HG03558 (cell line): Measurements from ENCODE around the gene ENTREP3.
"Not testable (repeated sequence)": the region's sequence is repeated elsewhere in the genome, so short reads cannot be mapped to it uniquely, and the experiment has no call there.

Experiments used
- ATAC-seq: cut with Tn5 transposase; IDR thresholded peaks from one replicate; pipeline ENCODE4 v1.9.1; 2021; ENCODE audit warnings: moderate number of reproducible peaks; ENCODE audit not compliant: unreplicated experiment; ENCODE audit errors: extremely low read depth

Gene ENTREP3

GRCh38 chr1:155254228-155254713 is 1.0 kb downstream of the ENTREP3 start:
- no peak for ATAC-seq

DNA sequence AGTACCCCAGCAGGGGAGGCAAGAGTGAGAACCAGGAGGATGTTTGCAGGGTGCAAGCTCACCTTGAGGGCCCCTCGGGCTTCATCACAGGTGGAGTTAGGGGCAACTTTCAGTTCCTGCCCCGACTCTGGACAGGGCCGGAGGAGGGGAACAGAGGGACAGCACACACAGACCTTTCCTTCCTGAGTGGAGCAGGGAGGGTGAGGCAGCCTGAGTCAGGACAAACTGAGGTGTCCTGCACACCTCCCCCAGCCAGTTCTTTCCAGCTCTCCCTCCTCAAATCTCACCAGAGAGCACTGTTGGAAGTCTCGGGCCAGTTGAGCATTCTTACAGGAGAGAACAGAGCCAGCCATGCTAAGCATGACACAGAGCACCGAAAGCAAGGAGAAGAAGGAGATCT is 1.5 kb downstream of the ENTREP3 start:
- no peak for ATAC-seq

- no peak for ATAC-seq
Measured at GRCh38 chr1:155253208-155253607, 2.1 kb downstream of the ENTREP3 start.

DNA sequence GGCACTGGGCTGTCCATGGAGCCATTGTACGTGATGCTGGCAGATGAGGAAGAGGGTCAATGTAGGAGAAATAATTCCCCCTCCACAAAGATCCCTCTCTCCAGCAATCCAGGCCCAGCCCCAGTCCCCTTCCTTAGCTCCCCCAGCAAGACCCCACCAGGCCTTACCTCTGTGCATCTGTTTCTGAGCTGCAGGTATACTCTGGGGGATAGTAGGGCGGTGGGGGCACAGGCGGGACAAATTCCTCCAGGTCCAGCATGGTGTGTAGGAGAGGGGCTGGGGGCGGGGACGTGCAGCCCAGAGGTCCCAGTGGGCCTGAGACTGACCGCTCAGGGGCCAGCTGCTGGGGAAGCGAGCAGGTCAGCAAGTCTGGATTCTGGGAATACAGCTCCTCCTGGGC is 3.7 kb downstream of the ENTREP3 start:
- no peak for ATAC-seq

DNA sequence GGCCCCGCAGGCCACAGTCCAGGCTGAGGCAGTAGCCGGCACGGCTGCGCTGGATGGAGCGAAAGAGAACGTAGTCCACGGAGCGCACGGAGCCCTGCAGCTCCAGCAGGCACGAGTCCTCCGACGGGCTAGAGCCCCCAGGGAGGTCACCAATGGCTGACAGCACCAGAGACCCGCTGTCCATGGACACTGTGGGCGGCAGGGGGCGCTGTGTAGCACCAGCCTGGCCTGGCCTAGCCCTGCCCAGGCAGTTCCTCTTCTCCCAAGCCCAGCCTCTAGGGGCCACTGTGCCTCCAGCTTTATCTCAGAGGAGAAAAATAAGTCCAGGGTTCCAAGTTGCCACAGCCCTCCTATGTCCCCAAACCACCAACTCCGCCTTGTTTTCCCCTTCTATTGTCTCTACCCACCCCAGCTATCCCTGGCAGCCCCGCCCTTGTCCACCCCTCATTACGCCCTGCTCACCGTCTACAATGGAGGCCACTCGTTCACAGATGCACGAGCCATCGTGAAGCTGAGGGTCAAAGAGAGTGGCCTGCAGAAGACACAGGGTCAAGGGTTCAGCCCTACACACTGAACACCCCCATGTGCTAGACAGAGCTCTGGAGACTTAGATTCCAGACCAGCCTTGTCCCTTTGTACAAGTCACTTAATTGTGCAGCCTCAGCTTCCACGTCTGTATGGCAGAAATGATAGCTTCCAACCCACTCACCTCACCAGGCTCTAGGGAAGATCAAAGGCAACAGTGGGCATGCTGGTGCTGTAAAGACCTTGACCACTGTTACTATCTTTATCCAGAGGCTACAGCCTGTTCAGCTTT is 4.4 kb downstream of the ENTREP3 start:
- ATAC-seq, result no peak

DNA sequence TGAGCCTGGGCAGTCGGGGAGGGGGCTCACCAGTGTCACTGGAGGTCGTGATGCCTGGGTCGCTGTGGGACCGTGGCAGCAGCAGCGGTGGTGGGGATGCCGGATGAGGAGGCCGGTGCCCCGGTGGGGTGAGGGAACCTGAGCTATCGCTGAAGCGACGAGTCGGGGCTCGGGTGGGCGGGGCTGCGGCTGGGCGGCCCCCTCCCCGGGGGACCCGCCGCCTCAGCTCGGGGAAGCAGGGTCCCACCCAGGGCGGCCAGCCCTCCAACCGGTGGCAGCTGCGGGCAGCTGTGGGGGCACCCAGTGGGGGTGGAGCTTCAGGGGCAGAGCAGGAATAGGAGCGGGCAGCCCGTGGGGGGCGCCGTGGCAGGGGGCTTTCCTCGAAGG is 5.0 kb downstream of the ENTREP3 start:
- ATAC-seq, result no peak

GRCh38 chr1:155247667-155248553 is 7.4 kb downstream of the ENTREP3 start:
- ATAC-seq, result no peak

GRCh38 chr1:155246796-155247195 is 8.5 kb downstream of the ENTREP3 start:
- not testable (repeated sequence) for ATAC-seq

- no peak for ATAC-seq
Measured at GRCh38 chr1:155245163-155245524, 10.1 kb downstream of the ENTREP3 start.

GRCh38 chr1:155244368-155245162 is 10.7 kb downstream of the ENTREP3 start:
- peak; percentile 66 for ATAC-seq

DNA sequence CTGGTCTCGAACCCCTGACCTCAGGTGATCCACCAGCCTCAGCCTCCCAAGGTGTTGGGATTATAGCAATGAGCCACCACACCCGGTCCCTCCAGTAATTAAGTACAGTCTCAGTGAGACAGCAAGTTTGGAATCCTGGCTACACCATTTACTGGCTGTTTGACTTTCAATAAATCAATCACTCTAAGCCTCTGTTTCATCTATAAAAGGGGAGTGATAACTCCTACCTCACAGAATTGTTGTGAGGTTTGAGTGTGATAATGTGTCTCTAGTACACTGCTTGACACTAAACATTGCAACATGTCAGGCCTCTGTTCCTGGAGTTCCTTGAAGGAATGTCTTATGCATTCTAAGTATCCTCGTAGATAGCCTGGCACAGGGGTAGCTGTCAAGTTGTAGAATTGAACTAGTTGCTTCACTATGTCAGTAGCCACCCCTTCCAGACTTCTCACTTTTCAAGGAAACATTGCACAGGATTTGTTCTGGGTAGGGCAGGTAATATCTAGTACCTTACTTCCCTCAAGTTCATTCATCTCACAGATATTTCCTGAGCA is 12.4 kb downstream of the ENTREP3 start:
- no peak for ATAC-seq

DNA sequence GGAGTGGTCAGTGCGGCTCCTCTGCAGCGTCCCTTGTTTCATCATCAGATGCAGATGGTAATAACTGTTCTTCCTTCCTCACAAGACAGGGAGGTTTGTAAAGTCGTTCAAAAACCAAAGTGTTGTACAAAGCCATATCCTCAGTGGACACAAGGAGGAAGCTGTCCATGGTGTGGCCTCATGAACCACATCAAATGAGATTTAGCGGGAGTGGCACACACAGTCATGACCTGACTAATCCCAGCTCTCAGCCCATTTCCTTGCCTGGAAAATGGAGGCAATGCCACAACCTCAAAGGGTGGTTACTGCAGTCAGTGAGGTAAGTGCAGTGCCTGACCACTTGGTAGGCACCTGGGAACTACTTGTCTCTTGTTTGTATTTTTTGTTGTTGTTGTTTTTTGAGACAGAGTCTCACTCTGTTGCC is 13.4 kb downstream of the ENTREP3 start:
- ATAC-seq, result no peak

DNA sequence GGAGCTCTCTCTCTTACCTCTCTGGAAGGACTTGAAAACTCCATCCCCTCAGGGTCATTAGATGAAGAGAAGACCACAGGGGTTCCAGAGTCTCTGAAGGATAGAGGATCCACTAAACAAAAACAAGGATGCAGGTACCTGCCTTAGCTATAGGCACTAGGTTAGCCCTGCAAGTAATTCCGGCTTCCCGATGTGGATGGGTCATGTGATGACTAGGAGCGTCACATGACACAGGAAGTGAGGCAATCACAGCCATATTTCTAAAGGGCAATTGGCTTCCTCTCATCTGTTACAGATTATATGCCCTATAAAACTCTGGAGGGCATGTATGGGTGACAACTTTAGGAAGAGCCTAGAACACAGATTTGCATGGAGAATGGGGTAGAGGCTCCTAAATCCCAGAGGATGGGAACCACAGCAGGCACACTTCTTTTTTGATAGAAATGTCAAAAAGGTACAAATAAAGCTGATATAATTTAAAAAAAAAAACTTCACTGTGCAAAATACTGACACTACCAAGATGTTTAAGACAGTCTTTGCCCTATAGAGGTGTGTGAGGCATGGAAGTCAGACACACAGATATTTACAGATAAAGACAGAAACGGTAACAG is 14.1 kb downstream of the ENTREP3 start:
- ATAC-seq, result no peak

DNA sequence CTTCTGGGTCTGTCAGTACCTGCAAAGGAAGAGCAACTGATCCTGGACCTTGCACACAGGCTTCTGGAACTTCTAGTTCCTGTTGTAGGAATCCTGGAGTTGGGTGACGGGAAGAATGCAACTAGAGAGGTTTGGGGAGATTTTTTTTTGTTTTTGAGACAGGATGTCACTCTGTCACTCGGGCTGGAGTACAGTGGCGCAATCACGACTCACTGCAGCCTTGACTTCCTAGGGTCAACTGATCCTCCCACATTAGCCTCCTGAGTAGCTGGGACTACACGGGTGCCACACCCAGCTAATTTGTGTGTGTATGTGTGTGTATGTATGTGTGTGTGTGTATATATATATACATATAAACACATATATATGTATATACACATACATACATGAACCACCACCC is 18.8 kb downstream of the ENTREP3 start:
- no peak for ATAC-seq

- ATAC-seq, result not testable (repeated sequence)
Measured at GRCh38 chr1:155235375-155235774, 19.9 kb downstream of the ENTREP3 start.

- not testable (repeated sequence) for ATAC-seq
Measured at GRCh38 chr1:155233502-155233901, 21.8 kb downstream of the ENTREP3 start.

DNA sequence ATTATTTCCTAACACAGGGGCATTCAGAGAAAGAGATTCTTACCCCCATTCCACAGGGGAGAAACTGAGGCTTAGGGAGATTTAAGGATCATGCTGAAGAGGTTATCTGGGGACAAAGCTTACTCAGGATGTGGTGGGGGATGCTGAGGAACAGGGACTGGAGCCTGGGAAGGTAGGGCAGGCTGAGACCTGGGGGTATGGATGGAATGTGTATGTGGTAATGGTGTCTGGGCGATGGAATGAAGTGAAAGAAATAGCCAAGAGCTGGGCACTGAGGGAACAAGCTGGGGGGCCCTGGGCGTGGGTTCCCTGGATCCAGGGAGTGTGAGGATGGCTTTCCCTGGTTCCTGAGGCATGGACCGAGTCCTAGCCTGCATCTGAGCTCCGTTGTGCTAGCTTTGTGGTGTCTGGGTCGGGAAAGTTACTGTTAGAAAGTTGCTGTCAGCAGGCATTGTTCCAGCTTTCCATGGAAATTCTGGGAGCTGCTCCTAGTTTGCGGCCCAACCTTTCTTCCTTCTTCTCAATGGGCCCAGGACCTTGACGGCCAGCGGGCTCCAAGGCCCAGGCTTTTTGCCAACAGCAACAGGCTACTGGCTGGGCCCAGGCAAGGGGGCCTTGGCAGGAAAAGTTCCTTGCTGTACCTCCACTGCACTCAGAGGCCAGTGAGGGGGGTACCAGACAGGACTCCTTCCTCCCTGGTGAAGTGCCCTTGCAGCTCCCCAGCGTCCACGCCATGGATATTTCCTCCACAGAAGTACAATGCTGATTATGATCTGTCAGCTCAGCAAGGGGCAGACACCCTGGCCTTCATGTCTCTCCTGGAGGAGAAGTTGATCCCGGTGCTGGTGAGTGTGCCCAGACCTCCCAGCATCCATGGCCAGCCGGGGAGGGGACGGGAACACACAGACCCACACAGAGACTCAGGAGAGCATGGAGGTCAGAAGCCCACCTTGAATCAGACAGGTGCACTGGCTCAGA is 23.0 kb downstream of the ENTREP3 start:
- not testable (repeated sequence) for ATAC-seq

GRCh38 chr1:155231302-155231701 is 24.0 kb downstream of the ENTREP3 start:
- ATAC-seq, result not testable (repeated sequence)

DNA sequence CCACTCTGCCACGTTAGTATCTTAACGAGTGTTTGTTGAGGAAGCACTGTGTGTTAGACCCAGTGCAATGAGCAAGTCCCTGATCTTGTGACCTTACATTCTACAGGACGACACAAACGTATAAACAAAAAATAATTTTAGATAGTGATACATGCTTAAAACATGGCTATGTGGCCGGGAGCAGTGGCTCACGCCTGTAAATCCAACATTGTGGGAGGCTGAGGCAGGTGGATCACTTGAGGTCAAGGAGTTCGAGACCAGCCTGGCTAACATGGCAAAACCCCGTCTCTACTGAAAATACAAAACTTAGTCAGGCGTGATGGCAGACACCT is 27.2 kb downstream of the ENTREP3 start:
- no peak for ATAC-seq
